Thoracic aorta (tissue), 2 donors: ENCODE data around the gene NFKBIL1. TPM values are rescaled to one million over a fixed set of nuclear protein-coding genes. Genes with fewer than 3 reads are reported as not detected.

Experiments
- ATAC-seq: fragments of 150-250 bp; one replicate; pipeline ENCODE4 v1.8.0; 2017; ENCODE audit warnings: low read depth; ENCODE audit not compliant: insufficient number of reproducible peaks, low FRiP score
- DNase-seq: peaks from one replicate; pipeline ENCODE4 v3.0.0-alpha.2; 2020; ENCODE audit warnings: low spot score
- H3K27ac ChIP-seq, 2 donors: fragments of 200-600 bp; sonication (generic); 1 replicate in 1 of 2; 2 replicates in 1 of 2; pipeline ENCODE4 v1.5.1; 2016; ENCODE audit warnings: mild to moderate bottlenecking in 2 of 2, moderate library complexity in 2 of 2
- H3K27me3 ChIP-seq: fragments of 200-600 bp; sonication (generic); replicated peaks from 2 replicates; pipeline ENCODE4 v1.6.0; 2016; ENCODE audit warnings: mild to moderate bottlenecking; ENCODE audit not compliant: insufficient read depth
- H3K36me3 ChIP-seq: fragments of 200-600 bp; sonication (generic); one replicate; pipeline ENCODE4 v1.5.1; 2016
- H3K4me1 ChIP-seq, 2 donors: fragments of 200-600 bp; sonication (generic); 1 replicate in 1 of 2; 2 replicates in 1 of 2; pipeline versions ENCODE4 v1.5.1 to v1.6.0; 2016; ENCODE audit warnings: low read depth in 2 of 2, mild to moderate bottlenecking in 1 of 2; ENCODE audit not compliant: control insufficient read depth in 1 of 2
- H3K4me3 ChIP-seq: fragments of 200-600 bp; sonication (generic); 2 replicates; pipeline ENCODE4 v1.5.1; 2016; ENCODE audit warnings: mild to moderate bottlenecking
- H3K9me3 ChIP-seq: fragments of 200-600 bp; sonication (generic); 2 replicates; pipeline ENCODE4 v1.5.1; 2016
- CTCF ChIP-seq: fragments of 200-600 bp; sonication (generic); IDR thresholded peaks from one replicate; pipeline ENCODE4 v1.5.1; 2019; ENCODE audit warnings: antibody characterized with exemption
- total RNA-seq, 2 donors: library from RNA; depleted of rRNA; stranded (reverse); fragments of >200 nt; gene quantifications; one replicate each; pipeline versions ENCODE4 v1.1.0 to v1.2.3, GENCODE V29; 2016

NFKBIL1 gene
- total RNA-seq, 2 donors from 2014 or later, result 23.8 to 24.2 TPM

GRCh38 chr6:31538805-31539400 is 8.5 kb upstream of the NFKBIL1 start:
- peaks cover 25 to 35% of the 10 kb centered on the region in 2 donors for H3K4me1 ChIP-seq
- H3K27me3 ChIP-seq, result no peaks in the 10 kb centered on the region
- H3K4me3 ChIP-seq, result no peak overlapping the region
- no peak overlapping the region for H3K27ac ChIP-seq
- no peak for ATAC-seq
- no peak for TF ChIP-seq CTCF
- peaks cover 54% of the 10 kb centered on the region for H3K36me3 ChIP-seq
- no peak for DNase-seq
- no peaks in the 10 kb centered on the region for H3K9me3 ChIP-seq

GRCh38 chr6:31540640-31541039 is 6.8 kb upstream of the NFKBIL1 start:
- Histone ChIP-seq H3K9me3 (no peaks in the 10 kb centered on the region), H3K4me3 (peak overlapping the region; percentile 85), H3K27ac (peak overlapping the region; percentile 79 to 98), H3K27me3 (no peaks in the 10 kb centered on the region), H3K36me3 (peaks cover 36% of the 10 kb centered on the region), H3K4me1 (peaks cover 25 to 35% of the 10 kb centered on the region in 2 donors)
- ATAC-seq, result no peak
- DNase-seq, result no peak
- no peak for TF ChIP-seq CTCF

- H3K9me3 ChIP-seq, result no peaks in the 10 kb centered on the region
- no peak for ATAC-seq
- peaks cover 25 to 37% of the 10 kb centered on the region in 2 donors for H3K4me1 ChIP-seq
- peak overlapping the region; percentile 79 to 98 for H3K27ac ChIP-seq
- H3K4me3 ChIP-seq, result peak overlapping the region; percentile 85
- no peak for TF ChIP-seq CTCF
- no peaks in the 10 kb centered on the region for H3K27me3 ChIP-seq
- DNase-seq, result no peak
- peaks cover 31% of the 10 kb centered on the region for H3K36me3 ChIP-seq
Measured at GRCh38 chr6:31541059-31541657, 6.2 kb upstream of the NFKBIL1 start.

GRCh38 chr6:31541658-31542521 is 5.5 kb upstream of the NFKBIL1 start, which contains the start of gene DDX39B:
TSS of gene DDX39B (minus strand) at chr6:31542003. CDS start at chr6:31540532, 1,471 bp downstream.
- no peaks in the 10 kb centered on the region for H3K9me3 ChIP-seq
- H3K36me3 ChIP-seq, result peaks cover 25% of the 10 kb centered on the region
- peak within 1 kb of the TSS; percentile 85 for H3K4me3 ChIP-seq
- peak; percentile 88 for DNase-seq
- no peaks in the 10 kb centered on the region for H3K27me3 ChIP-seq
- no peak for TF ChIP-seq CTCF
- ATAC-seq, result peak; percentile 93
- H3K27ac ChIP-seq, result peak within 1 kb of the TSS; percentile 79 to 98
- peaks cover 25 to 41% of the 10 kb centered on the region in 2 donors for H3K4me1 ChIP-seq

GRCh38 chr6:31543639-31544038 is 3.8 kb upstream of the NFKBIL1 start:
- H3K9me3 ChIP-seq, result no peaks in the 10 kb centered on the region
- no peaks in the 10 kb centered on the region for H3K27me3 ChIP-seq
- no peak overlapping the region for H3K27ac ChIP-seq
- peaks cover 13% of the 10 kb centered on the region for H3K36me3 ChIP-seq
- TF ChIP-seq CTCF, result no peak
- ATAC-seq (no peak), DNase-seq (no peak)
- peaks cover 32 to 49% of the 10 kb centered on the region in 2 donors for H3K4me1 ChIP-seq
- H3K4me3 ChIP-seq, result no peak overlapping the region
